Fibroblast of skin of left quadriceps (primary cell): ENCODE data around the gene PALLD.
A peak's percentile ranks its signal among the peaks of the same experiment; 100 is the strongest.

ENCODE experiments used
- DNase-seq, 2 experiments: peaks; one replicate each; pipeline ENCODE4 v3.0.0-alpha.2; 2013; ENCODE audit warnings: low read depth in 2 of 2

The PALLD gene

DNA sequence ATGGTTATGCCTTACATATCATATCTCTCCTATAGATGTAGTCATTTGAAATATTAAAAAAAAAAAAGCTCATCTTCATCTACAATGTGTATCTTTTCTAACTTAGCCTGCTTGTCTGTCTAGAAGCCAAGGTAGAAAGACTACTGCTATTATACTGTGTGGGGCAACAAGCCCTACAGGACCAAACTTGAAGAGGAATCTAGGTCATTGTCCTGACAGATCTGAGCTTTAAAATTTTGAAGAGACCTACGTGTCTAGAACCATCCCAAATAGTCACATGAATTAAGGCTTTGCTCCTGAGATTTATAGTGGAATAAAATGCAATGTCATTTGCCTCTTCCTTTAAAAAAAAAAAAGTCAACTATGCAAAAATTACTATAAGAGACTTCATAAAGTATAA lies 95.8 kb downstream of the PALLD start:
- no peak for DNase-seq

DNA sequence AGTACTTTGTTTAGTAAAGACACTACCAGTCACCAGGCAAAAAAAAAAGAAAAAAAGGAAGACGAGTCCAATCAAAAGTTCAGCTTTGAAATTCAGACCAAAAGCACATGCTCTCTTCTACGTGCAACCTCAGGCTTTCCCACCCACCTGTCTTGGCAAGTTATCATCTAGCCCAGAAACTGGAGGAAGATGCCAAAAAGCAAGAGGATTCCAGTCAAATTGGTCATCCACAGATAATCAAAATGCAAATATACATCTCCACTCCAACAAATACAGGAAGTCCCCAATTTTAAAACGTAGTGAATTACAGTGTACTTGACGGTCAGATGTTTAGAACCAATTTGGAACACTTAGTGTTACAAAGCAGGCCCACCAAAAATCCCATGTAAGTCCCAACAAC lies 96.5 kb downstream of the PALLD start:
- no peak for DNase-seq

DNA sequence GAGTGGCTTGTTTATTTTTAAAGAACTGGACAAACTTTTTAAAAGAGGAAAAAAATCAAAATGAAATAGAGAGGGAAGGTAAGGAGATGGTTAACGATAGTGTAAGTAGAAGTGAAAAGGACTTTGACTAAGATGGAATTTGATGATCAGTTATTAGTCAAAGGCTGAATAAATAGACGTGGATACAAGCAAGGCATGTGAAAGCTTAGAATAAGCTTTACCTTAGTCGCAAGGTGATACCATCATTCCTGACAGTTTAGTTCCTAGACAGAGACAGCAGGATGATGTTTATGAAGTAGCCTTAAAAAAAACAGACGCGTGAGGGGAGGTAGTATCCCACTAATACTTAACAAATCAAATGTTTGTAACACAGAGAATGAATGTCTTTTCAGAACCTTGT lies 97.3 kb downstream of the PALLD start:
- no peak for DNase-seq

DNA sequence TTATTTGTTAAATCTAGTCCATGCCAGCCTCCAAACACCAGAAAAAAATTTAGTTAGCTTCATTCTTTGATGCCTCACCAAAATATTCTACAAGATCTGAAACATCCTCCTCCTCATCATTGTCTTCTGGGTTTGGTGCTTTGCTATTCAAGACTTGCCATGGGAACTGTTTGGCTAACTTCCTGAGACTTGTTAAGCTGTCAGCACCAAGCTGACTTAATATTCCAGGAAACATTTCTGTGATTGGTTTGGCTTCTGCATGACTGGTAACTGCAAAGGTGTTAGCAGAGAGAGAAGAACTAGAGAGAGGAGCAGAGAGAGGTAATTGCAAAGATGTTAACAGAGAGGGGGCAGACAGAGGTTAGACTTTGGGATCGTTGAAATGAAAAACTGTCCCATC lies 101.3 kb downstream of the PALLD start:
- peak; percentile 79 to 81 for DNase-seq

DNA sequence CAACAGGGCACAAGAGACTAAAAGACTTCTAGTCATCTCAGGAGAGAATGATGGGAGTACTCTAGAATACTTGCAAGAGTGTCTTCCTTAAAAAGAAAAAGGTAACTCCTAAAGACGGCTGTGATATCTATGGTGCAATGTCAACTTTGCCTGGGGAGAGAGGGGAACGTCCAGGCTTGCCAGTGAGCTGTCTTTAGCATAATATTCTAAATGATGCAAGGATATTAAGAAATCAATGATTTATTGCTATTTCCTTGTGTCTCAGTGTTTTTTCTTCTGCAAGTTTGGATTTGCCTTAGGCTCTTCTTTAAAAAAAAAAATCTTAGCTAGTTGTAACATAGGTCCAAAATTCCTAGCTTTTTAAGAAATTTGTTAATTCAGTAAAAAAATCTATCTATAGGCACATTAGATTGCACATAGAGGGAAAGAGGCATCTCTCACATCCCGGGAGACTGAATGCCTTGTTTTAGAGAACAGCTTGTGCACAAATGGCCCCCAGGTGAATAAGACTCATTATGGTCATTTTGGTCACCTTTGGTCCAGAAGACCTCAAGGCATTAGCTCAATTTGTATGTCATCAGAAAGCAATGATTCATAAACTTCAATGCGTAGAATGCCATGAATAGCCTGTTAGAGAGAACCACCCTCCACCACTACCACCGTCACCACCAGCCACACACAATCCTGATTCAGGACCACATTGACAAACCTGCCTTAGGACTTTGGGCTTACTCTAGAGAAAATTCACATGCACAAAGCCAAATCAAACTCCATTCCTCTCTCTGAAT lies 104.1 kb downstream of the PALLD start:
- no peak for DNase-seq

DNA sequence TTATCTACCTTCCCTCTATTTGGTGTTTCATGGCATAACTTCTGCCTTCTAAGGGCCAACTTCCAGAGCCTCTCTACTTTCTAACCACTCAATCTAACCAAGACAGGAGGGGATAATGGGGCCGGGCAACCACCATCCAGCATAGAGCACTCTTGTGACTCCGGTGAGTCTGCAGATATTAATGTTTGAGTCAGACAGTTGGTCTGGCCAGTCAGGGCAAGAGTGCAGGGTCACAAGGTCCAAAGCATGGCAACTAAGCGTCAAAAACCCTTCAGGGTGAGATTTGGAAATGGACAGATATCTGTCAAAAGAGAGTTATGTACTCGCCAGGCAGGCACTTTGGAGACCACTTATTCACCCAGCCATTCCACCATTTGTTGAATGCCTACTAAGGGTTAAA lies 105.0 kb downstream of the PALLD start:
- DNase-seq, result no peak

DNA sequence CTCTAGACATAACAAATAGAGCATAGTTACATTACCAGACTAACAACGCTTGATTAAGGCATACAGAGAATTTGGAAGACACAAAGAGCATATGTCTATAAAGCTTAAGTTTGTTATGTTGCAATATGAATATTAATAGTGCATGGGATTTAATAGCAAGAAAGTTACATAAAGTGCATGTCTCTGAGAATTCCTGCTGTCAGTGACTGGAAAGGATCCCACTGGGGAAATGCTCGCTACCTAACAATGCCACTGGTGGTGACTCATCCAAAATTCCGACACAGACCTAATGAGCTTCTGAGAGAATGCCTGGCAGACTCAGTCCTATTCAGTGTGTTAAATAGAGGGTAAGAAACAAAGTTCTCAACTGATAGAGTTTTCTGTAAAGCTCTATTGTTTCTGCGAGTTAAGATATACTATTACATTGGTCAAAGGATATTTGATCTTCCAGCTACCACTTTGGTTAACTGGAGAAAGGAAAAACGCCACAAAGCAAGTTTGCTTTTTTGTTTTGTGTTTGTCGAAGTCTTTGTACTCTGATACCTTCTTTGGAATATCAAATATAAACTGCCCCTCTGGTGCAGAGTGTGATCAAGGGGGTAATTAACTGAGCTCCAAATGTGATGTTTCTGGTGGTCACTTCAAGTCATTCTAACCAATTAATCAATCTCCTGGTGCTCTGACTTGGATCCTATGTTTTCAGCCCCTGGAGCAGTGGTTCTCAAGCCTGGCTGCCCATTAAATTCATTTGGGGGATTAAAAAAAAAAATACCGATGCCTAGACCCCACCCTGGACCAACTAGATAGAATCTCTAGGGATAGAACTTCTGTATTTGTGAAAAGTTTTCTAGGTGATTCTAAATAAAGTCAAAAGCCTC lies 107.9 kb downstream of the PALLD start:
- DNase-seq, result peak; percentile 86 to 87

DNA sequence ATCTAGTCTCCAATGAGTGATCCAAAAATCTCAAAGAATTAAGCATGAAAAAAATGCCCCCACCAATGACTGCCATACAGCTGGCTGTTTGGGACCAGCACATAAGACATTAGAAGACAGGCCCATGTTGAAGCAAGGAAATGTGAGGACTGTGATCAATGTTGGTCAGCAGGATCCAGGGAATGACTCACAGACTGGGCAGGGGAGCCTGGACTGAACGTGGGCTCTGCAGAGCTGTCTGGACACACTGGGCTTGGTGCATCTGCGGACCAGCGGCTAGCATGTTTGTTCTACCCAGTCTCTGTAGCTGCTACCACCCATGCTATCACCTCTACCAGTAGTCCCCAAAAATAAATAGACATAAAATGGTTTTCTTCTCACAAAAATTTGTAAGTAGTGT lies 108.6 kb downstream of the PALLD start:
- DNase-seq, result no peak

DNA sequence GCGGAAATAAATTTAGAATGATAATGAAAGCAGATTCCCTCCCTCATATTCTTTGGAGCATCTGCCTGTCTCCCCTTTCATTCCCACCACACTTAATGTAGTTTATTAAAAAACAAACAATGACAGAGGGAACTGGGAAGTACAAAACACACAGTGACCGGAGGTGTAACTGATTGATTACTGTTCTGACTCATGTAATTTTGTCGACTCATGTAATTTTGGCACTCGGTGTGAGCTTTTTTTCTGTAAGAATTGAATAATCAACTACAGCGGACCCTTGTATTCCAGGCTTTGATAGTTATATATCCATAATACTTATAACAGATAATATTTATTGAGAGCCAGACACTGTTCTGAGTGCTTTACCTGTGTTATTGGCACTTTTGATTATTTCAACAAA lies 110.4 kb downstream of the PALLD start:
- no peak for DNase-seq

DNA sequence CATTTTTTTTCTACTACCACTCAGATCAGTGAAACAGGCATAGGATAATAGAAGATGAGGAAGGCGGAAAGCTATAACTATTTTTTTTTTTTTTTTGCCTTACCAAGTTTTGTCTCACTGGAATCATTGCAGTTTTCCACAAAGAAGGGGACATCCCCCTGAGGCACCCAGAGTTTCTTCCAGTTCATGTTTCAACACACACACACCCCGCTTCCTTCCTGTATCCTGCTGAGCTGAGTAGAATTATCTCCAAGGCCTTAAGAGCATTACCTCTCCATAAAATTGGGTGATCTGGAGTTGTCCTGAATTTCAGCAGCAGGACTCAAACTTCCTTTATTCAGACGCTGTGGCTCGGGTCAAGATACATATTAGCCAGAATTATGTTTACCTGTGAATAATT lies 111.9 kb downstream of the PALLD start:
- DNase-seq, result no peak

DNA sequence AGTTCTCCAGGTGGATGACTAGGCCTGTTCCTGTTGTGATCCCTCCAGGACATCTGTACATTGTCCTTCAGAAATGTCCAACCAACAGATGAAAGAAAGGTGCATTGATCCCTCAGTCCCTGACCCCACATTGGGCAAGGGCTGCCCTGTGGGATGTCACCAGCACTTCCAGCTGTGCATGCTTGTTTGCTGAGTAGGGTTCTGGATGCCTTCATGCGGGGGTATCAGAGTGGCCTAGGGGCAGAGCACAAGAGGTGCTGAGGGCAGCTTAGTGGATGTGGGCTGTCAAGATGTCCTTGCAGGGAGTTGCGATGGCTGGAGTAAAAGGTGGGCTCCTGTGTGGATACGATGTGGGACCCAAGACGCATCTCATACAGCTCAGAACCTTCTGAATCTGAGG lies 112.5 kb downstream of the PALLD start:
- DNase-seq, result no peak

DNA sequence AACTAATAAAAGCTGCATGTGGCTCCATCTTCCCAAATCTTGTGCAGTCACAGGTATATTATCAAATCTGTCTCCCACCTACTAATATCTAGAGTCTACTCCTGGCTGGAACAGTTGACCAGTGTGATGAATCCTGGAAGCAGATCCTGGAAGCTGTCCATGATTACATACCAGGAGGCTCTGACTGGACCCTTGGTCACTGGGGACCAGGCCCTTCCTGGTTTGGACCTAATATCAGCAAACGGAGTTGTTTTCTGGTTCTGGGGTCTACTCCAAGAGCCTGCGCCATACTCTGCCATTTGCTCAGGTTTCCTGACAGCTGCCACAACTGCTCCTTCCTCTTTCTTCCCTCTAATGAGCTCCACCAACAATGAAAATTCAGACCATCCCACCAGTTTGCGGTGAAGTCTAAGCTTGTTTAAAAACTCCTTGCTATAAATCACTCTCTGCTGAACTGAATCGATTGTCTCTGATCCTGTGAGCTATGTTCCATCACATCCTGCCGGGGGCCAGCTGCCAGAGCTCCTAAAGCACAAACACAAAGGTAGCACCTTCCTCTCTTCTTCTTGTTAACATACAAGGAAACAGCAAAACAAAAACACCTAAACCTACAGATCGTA lies 114.2 kb downstream of the PALLD start:
- no peak for DNase-seq

DNA sequence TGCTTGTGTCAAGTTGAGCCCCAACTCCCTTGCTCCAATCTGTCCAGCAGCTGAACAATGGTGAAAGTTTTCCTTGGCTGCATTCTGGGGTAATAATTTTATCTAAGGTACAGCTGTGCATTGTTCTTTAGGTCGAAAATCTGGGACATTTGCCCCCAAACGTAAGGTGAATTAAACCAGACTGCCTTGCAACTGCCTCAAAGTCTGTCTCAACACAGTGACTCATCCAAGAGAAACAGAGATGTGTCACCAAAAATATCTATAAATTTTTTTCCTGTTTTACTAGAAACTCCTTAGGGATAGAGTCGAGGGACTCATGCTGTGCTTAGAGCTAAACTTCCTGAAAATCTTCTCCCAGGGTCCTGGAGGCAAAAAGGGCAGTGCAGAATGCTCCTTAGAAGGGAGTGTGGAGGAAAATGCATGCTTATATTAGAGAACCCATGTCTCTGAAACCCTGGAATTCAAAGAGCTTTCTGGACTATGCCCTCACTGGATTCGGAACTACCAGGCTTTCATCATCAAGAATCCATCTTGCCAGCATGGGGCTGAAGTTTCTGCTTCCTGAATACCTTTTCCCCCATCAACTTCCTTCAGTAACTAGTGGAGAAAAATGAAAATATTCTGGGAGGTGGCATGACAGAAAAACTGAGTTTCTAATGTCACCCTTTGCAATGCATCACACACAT lies 115.7 kb downstream of the PALLD start:
- peak in 1 of 2 experiments; percentile 57 for DNase-seq

DNA sequence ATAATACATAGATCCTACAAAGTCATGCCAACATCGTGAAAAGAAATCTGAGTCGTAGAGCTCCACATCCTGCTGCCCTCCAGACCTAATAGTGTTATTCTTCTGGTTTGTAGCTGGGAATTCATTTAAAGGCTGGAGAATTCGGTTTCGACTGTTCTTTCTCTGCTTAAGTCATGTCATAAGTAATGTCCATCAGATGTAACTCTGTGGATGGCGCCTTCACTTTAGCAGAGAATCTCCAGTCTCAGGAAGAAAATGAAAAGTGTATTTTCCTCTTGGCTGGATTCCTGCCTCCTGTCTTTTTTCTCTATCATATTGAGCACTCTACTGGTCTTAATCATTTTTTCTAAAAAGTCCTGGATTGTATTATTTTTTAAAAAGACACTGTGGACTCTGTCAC lies 117.0 kb downstream of the PALLD start:
- DNase-seq, result no peak

DNA sequence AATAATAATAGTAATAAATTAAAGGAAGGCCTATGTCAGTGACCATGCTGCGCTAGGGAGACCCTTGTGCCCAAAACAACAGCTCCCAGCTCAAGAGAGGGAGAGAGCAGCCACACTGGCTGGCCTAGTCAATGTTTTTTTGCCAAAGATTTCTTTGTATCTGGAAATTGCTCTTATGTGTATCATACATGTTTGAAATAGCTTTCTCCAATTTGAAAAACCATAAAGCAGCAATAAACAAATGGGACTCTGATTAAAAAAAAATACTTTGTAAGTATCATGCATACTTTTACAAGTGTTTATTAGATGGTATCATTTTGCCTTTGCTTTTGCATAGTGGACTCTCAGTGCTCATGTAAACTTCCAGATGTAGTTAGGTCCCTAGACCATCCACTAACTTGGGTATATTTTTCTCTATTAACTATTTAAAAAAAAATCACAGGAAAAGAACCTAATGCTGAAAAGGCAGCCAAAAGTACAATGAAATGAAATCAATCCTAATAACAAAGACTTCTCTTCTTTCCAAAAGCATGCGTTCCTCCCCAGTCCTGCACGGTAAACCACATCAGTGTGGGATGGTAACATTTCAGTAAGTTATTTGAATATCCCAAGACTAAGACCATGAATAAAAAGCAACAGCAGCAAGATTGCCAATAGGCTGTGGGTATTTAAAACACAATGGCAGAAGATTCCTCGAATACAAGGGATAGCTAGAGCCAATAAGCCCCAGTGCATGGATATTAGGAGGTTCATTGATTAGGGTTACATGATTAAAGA lies 117.6 kb downstream of the PALLD start:
- DNase-seq, result no peak

DNA sequence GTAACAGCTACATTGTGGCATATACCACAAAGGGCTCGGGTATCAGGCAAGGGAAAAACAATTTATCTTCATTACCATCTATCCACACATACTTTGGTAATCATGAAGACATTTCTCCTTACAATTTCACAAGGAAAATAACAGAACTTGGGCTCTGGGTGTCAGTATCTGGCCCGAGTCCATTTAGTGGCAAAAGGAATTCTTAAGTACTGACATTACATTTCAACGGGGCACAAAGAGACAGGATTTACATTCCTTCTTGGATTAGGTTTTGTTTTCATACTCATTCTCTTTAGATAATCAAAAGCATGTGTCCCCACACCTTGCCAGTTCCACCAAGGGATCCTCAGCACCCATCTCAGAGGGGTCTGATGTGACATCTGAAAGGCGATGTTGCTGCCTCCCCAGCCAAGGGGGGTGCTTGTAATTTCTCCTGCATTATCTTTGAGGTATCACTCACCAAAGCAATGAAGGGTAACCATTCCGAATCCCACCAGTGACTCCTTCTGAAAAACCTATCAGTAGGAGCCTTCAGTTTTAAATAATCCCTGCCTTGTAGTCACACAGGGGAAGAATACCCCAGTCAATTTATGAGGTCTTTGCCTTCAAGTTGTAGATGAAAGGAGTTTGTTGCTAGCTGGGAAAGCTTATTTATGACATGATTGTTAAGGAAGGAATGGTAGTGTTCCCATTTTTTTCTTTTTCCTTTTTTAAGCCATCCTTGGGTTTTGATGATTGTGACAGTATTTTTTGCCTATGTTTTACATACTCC lies 118.6 kb downstream of the PALLD start:
- DNase-seq, result peak; percentile 96 to 97

DNA sequence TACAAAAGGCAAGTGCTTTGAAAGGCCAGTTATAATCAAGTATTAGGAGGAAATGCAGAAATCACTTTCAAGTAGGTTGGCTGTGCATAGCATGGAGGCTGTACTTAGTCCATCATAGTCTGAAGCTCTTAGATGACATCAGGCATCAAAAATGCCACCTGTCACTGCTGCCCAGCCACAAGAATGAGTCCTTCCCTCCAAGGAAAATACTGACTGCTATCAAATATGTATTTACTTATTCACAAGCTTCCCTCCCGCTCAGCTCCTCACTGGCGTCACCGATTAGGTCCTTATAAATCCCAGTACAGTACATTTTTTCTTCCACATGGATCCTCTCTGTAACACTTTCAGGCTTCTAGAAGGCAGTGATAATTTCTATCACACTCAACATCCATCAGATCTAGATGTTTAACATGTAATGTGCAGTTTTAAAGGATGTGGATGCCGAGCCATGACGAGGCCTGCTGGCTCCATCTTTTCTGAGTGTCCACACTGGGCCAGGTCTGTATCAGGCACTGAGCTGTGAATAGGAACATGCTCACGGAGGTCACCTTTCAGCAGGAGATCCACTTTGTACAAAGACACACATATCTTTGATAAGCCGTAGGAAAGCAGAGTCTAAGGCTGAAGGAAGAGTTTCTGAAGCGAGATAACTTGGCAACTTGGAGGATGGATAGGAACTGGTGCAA lies 121.9 kb downstream of the PALLD start:
- DNase-seq, result no peak

DNA sequence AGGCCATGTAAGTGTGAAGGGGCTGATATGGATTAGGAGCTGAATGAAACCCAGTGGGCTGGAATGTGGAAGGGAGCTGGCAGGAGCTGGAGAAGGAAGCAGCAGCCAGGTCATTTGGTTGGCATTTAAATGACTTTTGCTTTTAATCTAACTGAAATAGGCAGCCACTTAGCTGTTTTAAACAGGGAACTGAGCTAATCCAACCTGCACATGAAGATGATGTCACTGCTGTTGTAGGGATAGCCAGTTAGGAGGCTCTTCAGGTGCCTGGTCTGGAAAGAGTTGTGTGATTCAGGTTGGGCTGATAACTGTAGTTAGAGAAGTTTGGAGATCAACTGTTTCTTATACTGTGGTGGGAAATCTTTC lies 122.4 kb downstream of the PALLD start:
- DNase-seq, result no peak

DNA sequence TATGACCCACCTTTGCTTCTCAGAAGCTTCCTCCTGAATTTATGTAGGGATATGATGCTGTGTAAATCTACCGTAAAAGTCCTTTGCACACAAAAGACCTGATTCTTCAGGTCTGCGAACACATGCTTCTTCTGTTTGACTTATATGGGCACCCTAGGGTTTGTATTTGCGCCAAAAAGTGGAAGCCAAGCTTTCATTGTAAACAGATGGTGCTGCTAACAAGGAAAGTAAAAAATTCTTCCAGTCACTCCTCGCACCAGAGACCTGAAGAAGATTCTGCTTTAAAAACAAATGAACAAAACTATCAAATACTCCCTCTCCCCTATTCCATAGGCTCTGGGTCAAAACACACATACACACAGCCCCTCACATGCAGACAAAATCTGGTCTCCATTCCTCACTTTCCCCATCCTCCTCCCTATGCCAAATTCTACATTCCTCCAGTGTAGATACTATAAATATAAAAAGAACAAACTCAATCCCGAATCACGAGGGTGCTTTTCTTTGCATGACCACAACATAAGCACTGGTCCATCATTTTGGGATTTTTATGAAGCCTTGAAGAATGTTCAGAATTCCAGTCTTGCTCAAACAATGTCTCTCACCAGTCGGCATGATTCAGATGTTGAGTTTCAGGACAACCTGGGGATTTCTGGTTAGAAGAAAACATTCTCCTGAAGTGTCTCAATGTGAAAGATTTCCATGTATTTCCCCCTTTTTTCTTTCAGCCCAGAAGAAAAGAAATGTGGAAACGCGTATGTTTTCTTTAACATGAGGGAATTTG lies 125.1 kb downstream of the PALLD start:
- DNase-seq, result peak; percentile 92 to 94
